HG02759 (cell line): ENCODE results near the gene MYBPH.

Experiments
- ATAC-seq: cut with Tn5 transposase; IDR thresholded peaks from one replicate; pipeline ENCODE4 v1.9.1; 2021; ENCODE audit warnings: mild to moderate bottlenecking, moderate library complexity; ENCODE audit not compliant: unreplicated experiment

MYBPH gene, protein sequence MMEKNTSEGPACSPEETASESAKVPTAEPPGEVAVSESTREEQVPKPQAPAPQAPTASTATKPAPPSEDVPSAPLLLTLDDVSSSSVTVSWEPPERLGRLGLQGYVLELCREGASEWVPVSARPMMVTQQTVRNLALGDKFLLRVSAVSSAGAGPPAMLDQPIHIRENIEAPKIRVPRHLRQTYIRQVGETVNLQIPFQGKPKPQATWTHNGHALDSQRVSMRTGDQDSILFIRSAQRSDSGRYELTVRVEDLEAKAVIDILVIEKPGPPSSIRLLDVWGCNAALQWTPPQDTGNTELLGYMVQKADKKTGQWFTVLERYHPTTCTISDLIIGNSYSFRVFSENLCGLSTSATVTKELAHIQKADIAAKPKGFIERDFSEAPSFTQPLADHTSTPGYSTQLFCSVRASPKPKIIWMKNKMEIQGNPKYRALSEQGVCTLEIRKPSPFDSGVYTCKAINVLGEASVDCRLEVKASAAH

DNA sequence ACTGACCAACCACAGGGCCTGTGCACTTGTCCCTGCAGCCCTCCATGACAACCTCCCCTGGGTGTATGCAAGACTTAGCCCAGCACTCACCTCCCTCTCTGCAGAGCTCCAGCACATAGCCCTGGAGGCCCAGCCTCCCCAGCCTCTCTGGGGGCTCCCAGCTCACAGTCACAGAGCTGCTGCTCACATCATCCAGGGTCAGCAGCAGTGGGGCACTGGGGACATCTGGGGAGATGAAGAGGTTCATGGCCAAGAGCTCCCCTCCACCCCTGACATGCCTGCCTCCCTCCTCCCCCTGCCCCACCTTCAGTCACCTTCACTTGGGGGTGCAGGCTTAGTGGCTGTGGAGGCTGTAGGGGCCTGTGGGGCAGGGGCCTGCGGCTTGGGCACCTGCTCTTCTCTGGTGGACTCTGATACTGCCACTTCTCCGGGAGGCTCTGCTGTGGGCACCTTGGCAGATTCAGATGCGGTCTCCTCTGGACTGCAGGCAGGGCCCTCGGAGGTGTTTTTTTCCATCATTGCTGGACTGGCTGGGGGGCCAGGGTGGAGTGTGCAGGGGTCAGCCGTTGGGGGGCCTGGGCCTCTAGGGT lies at the start of gene MYBPH:
TSS of gene MYBPH (minus strand) at position 590 of the 590 bp plus-strand sequence. CDS start at position 519, 71 bp downstream.
- no peak for ATAC-seq

GRCh38 chr1:203225071-203225470 lies 49.4 kb upstream of the MYBPH start:
- no peak for ATAC-seq

GRCh38 chr1:203223012-203223775 lies 47.6 kb upstream of the MYBPH start:
- ATAC-seq, result no peak

DNA sequence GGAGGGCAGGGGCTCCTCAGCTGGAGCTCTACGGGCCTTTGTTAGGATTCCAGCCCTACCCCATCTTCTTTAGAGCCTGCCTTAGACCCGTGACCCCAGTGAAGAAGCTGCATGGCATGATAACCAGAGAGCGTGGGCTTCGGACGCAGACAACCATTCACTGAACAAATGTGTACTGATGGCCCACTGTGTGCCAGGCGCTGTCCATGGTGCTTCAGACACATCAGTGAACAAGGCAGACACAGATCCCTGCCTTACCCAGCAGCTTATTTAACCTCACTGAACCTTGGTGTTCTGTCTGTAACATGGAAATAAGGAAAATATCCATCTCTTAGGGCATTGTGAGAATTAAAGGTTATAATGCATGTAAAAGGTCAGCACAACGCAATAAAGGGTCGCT lies 44.3 kb upstream of the MYBPH start:
- no peak for ATAC-seq

- ATAC-seq, result no peak
These were observed 43.5 kb upstream of the MYBPH start for GRCh38 chr1:203219171-203219570.

DNA sequence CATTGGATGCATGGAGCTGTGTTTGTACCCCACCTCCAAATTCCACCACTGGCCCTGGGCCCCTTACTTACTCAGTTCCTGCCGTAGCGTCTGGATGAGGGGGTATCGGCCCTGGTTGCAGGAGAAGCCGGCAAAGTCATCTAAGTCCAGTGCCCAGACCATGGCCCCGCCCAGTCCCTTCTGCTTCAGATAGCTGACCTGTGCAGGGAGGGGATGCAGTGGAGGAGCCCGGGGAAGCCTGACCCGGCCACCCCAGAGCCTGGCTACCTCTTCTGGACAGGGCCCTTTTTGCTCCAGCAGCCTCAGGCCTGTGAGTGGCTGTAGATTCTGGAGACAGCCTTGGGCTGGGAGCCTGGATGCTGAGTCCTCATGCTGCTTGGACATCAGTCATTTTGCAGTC lies 42.0 kb upstream of the MYBPH start:
- no peak for ATAC-seq

DNA sequence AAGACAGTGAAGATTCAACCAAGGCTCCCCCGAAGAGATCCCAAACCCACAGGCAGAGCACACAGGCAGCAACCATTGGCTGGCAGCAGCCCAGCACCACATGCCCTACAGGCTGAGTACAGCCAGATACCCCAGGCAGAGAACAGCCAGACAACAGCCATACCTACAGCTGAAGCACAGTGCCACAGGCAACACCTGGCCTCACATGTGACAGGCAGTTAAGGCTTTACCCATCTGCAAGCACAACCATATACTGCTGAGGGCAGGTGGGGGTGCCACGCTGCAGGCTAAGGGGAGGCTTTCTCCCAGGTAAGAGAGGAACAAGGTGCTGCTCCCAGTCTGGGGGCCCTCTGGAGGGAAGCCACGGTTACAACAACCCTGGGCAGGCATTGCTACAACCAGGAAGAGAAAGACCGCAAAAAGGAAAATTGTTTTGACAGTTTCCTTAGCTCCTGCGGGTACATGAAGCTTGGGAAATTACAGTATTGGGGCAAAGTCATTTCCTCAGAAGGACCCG lies 41.6 kb upstream of the MYBPH start:
- no peak for ATAC-seq

- no peak for ATAC-seq
These were observed 40.9 kb upstream of the MYBPH start for GRCh38 chr1:203216274-203217138.

DNA sequence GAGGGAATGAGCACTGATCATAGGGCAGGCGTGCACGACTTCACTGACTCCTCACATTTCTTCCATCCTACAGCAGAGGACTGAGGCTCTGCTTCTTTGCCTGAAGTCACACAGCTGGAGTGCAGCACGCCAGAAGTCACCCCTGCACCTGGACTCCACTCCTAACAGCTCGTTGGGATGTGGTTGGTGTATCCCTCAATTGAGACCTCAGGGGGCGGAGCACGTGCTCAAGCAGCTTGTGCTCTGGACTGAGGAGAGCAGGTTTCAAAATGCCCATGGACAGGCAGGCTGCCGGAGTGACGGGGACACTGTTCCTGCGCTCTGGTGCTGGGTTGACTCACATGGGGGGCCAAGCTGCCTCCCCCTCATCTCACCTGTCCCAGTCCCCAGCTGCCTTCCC lies 39.9 kb upstream of the MYBPH start:
- ATAC-seq, result no peak

GRCh38 chr1:203214871-203215270 lies 39.2 kb upstream of the MYBPH start:
- ATAC-seq, result no peak

GRCh38 chr1:203213126-203213525 lies 37.5 kb upstream of the MYBPH start:
- ATAC-seq, result no peak

- no peak for ATAC-seq
These were observed 36.2 kb upstream of the MYBPH start for GRCh38 chr1:203211812-203212211.

GRCh38 chr1:203210988-203211387 lies 35.4 kb upstream of the MYBPH start:
- no peak for ATAC-seq

DNA sequence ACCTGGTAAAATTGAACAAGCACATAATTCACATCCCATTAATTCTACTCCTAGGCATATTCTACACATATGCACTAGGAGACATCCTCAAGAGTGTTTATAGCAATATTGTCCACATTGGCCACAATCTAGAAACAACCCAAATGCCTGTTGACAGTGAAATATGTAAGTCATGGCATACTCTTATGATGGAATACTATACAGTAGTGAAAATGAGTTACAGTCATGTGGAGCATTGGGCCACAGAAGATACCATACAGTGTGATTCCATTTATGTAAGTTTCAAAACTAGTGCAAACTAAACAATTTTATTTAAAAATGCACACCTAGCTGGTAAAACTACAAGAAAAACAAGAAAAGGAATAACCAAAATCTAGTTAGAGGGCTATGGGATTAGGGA lies 34.7 kb upstream of the MYBPH start:
- ATAC-seq, result no peak

DNA sequence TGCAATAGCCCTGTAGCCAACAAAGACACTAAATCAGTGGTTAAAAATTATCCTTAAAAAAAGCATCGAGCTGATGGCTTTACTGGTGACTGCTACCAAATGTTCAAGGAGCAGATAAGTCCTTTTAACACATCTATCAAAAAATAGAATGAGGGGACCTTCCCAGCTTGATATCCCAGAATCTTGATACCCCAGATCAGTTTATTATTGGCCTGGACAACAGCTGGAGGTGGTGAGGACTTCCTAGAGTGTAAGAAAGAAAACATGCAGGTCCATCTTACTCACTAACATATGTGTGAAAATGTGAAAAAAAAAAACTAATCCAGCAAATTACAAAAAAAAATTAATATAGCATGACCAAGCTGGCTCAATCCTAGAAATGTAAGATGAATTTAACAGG lies 32.6 kb upstream of the MYBPH start:
- no peak for ATAC-seq

GRCh38 chr1:203207751-203208150 lies 32.1 kb upstream of the MYBPH start:
- no peak for ATAC-seq

DNA sequence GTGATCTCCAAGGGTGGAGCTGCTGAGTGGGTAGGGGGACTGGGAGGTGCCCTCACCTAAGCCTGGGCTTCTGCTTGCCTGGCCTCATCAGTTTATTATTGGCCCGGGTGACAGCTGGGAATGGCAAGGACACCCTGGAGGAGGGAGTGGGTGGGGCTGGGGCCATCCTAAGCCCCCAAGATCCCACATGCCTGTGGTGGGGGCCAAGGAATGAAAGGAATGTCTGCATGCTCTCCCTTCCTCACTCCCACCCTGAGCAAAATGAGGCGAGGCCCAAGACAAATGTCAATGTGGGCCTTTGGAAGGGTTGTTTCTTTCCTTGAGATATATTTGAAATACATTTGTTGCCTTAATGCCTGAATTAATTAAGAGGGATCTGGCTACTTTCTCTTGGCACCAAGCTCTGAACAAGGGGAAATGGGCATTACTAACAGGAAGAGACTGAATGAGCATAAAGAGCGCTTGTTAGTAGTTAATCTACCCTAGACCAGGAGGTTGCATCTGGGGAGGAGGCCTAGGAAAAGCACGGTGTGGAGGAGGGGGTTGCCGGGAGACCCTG lies 30.6 kb upstream of the MYBPH start:
- ATAC-seq, result no peak

DNA sequence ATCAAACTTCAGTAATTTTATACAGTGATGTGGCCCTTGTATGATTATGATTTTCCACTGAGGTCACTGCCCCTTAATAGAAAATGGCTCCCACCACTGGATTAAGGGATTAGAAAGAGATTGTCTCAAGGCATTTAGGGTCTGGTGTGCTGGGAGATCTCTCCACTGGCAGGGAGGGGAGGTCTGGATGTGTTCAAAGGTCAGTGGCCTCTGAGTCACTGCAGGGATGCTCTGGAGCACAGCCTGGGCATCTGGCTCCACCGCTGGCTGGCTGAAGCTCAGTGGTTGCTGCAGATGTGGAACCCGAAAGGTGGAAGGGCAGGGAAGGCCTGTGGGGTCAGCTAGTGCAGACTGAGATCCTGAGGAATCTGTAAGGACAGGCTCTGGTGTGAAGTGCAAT lies 29.1 kb upstream of the MYBPH start:
- no peak for ATAC-seq

GRCh38 chr1:203202431-203203245 lies 27.0 kb upstream of the MYBPH start:
- no peak for ATAC-seq
